ENCODE results near the gene ZNF248. TPM values are rescaled to one million over a fixed set of nuclear protein-coding genes. Genes with fewer than 3 reads are reported as not detected.

ZNF248 gene
- total RNA-seq, 1 donor from 2014 or later: 0.75 TPM

DNA sequence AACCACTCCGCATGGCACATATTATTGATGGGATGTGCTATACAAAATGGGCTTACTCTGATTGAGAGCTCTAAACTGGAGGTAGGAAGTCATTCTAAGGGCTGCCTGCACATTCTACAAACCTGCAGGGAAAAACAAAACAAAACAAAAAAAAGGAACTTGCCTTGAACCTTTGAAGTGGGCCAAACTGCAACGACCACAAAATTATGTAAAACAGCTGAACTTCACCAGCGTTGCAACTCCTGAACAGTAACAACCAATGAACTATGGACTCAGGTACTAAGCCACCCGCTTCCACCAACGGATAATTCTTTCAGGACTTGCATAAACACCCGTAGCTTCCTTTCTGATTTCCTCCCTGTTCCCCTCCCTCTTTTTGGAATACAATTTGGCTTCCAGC is 80.4 kb downstream of the ZNF248 start:
- Histone ChIP-seq H3K4me2 (ENCODE audit: low read length) (no peak overlapping the region), H3K4me1 (ENCODE audit: insufficient read depth, low read length) (no peaks in the 10 kb centered on the region), H3K9me3 (ENCODE audit: insufficient read depth, low read depth, low read length) (peaks cover 2% of the 10 kb centered on the region), H3K79me2 (ENCODE audit: insufficient read depth, low read length) (no peaks in the 10 kb centered on the region), H3K9ac (ENCODE audit: low read length) (no peak overlapping the region), H3K27me3 (ENCODE audit: insufficient read depth, low read length) (no peaks in the 10 kb centered on the region), H3K36me3 (ENCODE audit: insufficient read depth, low read length) (no peaks in the 10 kb centered on the region), H3K27ac (ENCODE audit: low read depth, low read length) (no peak overlapping the region), H4K20me1 (ENCODE audit: insufficient read depth, low read length) (no peaks in the 10 kb centered on the region), H2AFZ (ENCODE audit: low read depth, low read length) (no peak overlapping the region), H3K4me3 (ENCODE audit: insufficient read depth, low read depth, low read length) (no peak overlapping the region)
- Mint-ChIP-seq H3K4me1 (ENCODE audit: low read depth, unreplicated experiment) (no peaks in the 10 kb centered on the region), H3K4me3 (ENCODE audit: unreplicated experiment) (no peak overlapping the region), H3K27me3 (ENCODE audit: low read depth, unreplicated experiment) (no peaks in the 10 kb centered on the region), H3K27ac (ENCODE audit: unreplicated experiment) (no peak overlapping the region), H3K36me3 (ENCODE audit: low read depth, unreplicated experiment) (no peaks in the 10 kb centered on the region), H3K9me3 (ENCODE audit: unreplicated experiment) (peaks cover 2% of the 10 kb centered on the region)
- DNase-seq (ENCODE audit: low read depth) (no peak), FAIRE-seq (no peak)
- TF ChIP-seq CTCF (IDR thresholded peaks at IDR 0.05; ENCODE audit: insufficient read depth, low read depth, low read length) (no peak), EZH2 (IDR thresholded peaks at IDR 0.05; ENCODE audit: insufficient read depth, low read length) (no peak)

- Histone ChIP-seq H3K9ac (ENCODE audit: low read length) (no peak overlapping the region), H3K27ac (ENCODE audit: low read depth, low read length) (no peak overlapping the region), H4K20me1 (ENCODE audit: insufficient read depth, low read length) (no peaks in the 10 kb centered on the region), H3K36me3 (ENCODE audit: insufficient read depth, low read length) (no peaks in the 10 kb centered on the region), H3K79me2 (ENCODE audit: insufficient read depth, low read length) (no peaks in the 10 kb centered on the region), H3K4me3 (ENCODE audit: insufficient read depth, low read depth, low read length) (no peak overlapping the region), H3K4me2 (ENCODE audit: low read length) (no peak overlapping the region), H2AFZ (ENCODE audit: low read depth, low read length) (no peak overlapping the region), H3K9me3 (ENCODE audit: insufficient read depth, low read depth, low read length) (no peaks in the 10 kb centered on the region), H3K27me3 (ENCODE audit: insufficient read depth, low read length) (no peaks in the 10 kb centered on the region), H3K4me1 (ENCODE audit: insufficient read depth, low read length) (no peaks in the 10 kb centered on the region)
- Mint-ChIP-seq H3K27me3 (ENCODE audit: low read depth, unreplicated experiment) (no peaks in the 10 kb centered on the region), H3K4me1 (ENCODE audit: low read depth, unreplicated experiment) (no peaks in the 10 kb centered on the region), H3K27ac (ENCODE audit: unreplicated experiment) (no peak overlapping the region), H3K36me3 (ENCODE audit: low read depth, unreplicated experiment) (no peaks in the 10 kb centered on the region), H3K4me3 (ENCODE audit: unreplicated experiment) (no peak overlapping the region), H3K9me3 (ENCODE audit: unreplicated experiment) (peaks cover 7% of the 10 kb centered on the region)
- FAIRE-seq (no peak), DNase-seq (ENCODE audit: low read depth) (no peak)
- TF ChIP-seq EZH2 (IDR thresholded peaks at IDR 0.05; ENCODE audit: insufficient read depth, low read length): no peak
- TF ChIP-seq CTCF (IDR thresholded peaks at IDR 0.05; ENCODE audit: insufficient read depth, low read depth, low read length): no peak
Measured at GRCh38 chr10:37775612-37776011, 81.8 kb downstream of the ZNF248 start.

GRCh38 chr10:37774351-37774750 is 83.1 kb downstream of the ZNF248 start:
- Histone ChIP-seq H3K9me3 (ENCODE audit: insufficient read depth, low read depth, low read length) (no peaks in the 10 kb centered on the region), H3K27ac (ENCODE audit: low read depth, low read length) (no peak overlapping the region), H3K36me3 (ENCODE audit: insufficient read depth, low read length) (no peaks in the 10 kb centered on the region), H3K27me3 (ENCODE audit: insufficient read depth, low read length) (no peaks in the 10 kb centered on the region), H3K9ac (ENCODE audit: low read length) (no peak overlapping the region), H3K79me2 (ENCODE audit: insufficient read depth, low read length) (no peaks in the 10 kb centered on the region), H4K20me1 (ENCODE audit: insufficient read depth, low read length) (no peaks in the 10 kb centered on the region), H3K4me2 (ENCODE audit: low read length) (no peak overlapping the region), H3K4me1 (ENCODE audit: insufficient read depth, low read length) (no peaks in the 10 kb centered on the region), H3K4me3 (ENCODE audit: insufficient read depth, low read depth, low read length) (no peak overlapping the region), H2AFZ (ENCODE audit: low read depth, low read length) (no peak overlapping the region)
- no peaks in the 10 kb centered on the region for H3K36me3 Mint-ChIP-seq (ENCODE audit: low read depth, unreplicated experiment)
- H3K27ac Mint-ChIP-seq (ENCODE audit: unreplicated experiment): no peak overlapping the region
- no peak for FAIRE-seq
- TF ChIP-seq EZH2 (IDR thresholded peaks at IDR 0.05; ENCODE audit: insufficient read depth, low read length) (no peak), CTCF (IDR thresholded peaks at IDR 0.05; ENCODE audit: insufficient read depth, low read depth, low read length) (no peak)
- H3K27me3 Mint-ChIP-seq (ENCODE audit: low read depth, unreplicated experiment): no peaks in the 10 kb centered on the region
- peaks cover 6% of the 10 kb centered on the region for H3K9me3 Mint-ChIP-seq (ENCODE audit: unreplicated experiment)
- H3K4me1 Mint-ChIP-seq (ENCODE audit: low read depth, unreplicated experiment): no peaks in the 10 kb centered on the region
- no peak for DNase-seq (ENCODE audit: low read depth)
- no peak overlapping the region for H3K4me3 Mint-ChIP-seq (ENCODE audit: unreplicated experiment)

All from astrocyte (in vitro differentiated cells and primary cell).